ENCODE measurements around the gene FAT1.

The FAT1 gene

GRCh38 chr4:186554539-186554913, 169.1 kb downstream of the FAT1 start:
- no peak for DNase-seq

- no peak for DNase-seq
These were observed 169.9 kb downstream of the FAT1 start for GRCh38 chr4:186553717-186554116.

- DNase-seq: no peak
These were observed 171.8 kb downstream of the FAT1 start for GRCh38 chr4:186551849-186552248.

GRCh38 chr4:186545436-186545835, 178.2 kb downstream of the FAT1 start:
- no peak for DNase-seq

GRCh38 chr4:186543206-186543605, 180.4 kb downstream of the FAT1 start:
- DNase-seq: no peak

GRCh38 chr4:186541801-186542200, 181.9 kb downstream of the FAT1 start:
- no peak for DNase-seq

GRCh38 chr4:186537843-186538521, 185.7 kb downstream of the FAT1 start:
- no peak for DNase-seq

Measured in CD4-positive, alpha-beta T cell treated with Interleukin-1 beta for 1 hour (primary cell).